CD14-positive monocyte (primary cell): ENCODE data around the gene CDYL2. TPM values are rescaled to one million over a fixed set of nuclear protein-coding genes. Genes with fewer than 3 reads are reported as not detected.

ENCODE experiments used
- DNase-seq, 3 donors: peaks; one replicate each; pipeline ENCODE4 v3.0.0-alpha.2; 2011 to 2022
- H2AFZ ChIP-seq: 2 replicates; pipeline ENCODE4 v1.6.0; 2012; ENCODE audit warnings: mild to moderate bottlenecking, low read depth, low read length, inconsistent platforms; ENCODE audit not compliant: insufficient read depth, poor library complexity, severe bottlenecking
- H3K27ac ChIP-seq, 2 donors: 1 replicate in 1 of 2; 2 replicates in 1 of 2; pipeline ENCODE4 v1.5.1; 2012 to 2013; ENCODE audit warnings: low read length in 2 of 2, control low read depth in 1 of 2, inconsistent platforms in 1 of 2, low read depth in 1 of 2, mild to moderate bottlenecking in 1 of 2
- H3K27me3 ChIP-seq, 2 donors: one replicate each; pipeline versions ENCODE4 v1.6.0 to v1.6.1; 2011 to 2013; ENCODE audit warnings: low read length in 2 of 2; ENCODE audit not compliant: control insufficient read depth in 2 of 2, insufficient read depth in 2 of 2
- H3K36me3 ChIP-seq, 2 donors: replicated peaks in 1 of 2; 1 replicate in 1 of 2; 2 replicates in 1 of 2; pipeline versions ENCODE4 v1.5.1 to v1.6.1; 2012 to 2013; ENCODE audit warnings: low read length in 2 of 2, control low read depth in 1 of 2, inconsistent platforms in 1 of 2, mild to moderate bottlenecking in 1 of 2; ENCODE audit not compliant: insufficient read depth in 2 of 2, control insufficient read depth in 1 of 2
- H3K4me1 ChIP-seq, 2 donors: 1 replicate in 1 of 2; 2 replicates in 1 of 2; pipeline versions ENCODE4 v1.5.1 to v1.6.1; 2012 to 2013; ENCODE audit warnings: low read length in 2 of 2, control low read depth in 1 of 2, inconsistent platforms in 1 of 2, mild to moderate bottlenecking in 1 of 2, moderate library complexity in 1 of 2; ENCODE audit not compliant: insufficient read depth in 2 of 2, control insufficient read depth in 1 of 2
- H3K4me2 ChIP-seq: replicated peaks from 2 replicates; pipeline ENCODE3; 2012; ENCODE audit warnings: low read length, moderate library complexity, mild to moderate bottlenecking; ENCODE audit not compliant: poor library complexity, severe bottlenecking; ENCODE audit errors: extremely low read depth
- H3K4me3 ChIP-seq, 3 experiments: fragments of 200-600 bp in 1 of 3; sonication (generic) in 1 of 3; replicated peaks in 1 of 3; 1 replicate in 2 of 3; 2 replicates in 1 of 3; pipeline ENCODE4 v1.5.1; 2011 to 2013; ENCODE audit warnings: low read length in 3 of 3, mild to moderate bottlenecking in 3 of 3, control low read depth in 2 of 3, low read depth in 2 of 3, inconsistent platforms in 1 of 3, moderate library complexity in 1 of 3
- H3K79me2 ChIP-seq: 2 replicates; pipeline ENCODE4 v1.6.0; 2012; ENCODE audit warnings: mild to moderate bottlenecking, control low read depth, inconsistent platforms, low read length, moderate library complexity; ENCODE audit not compliant: insufficient read depth
- H3K9ac ChIP-seq: 2 replicates; pipeline ENCODE4 v1.6.0; 2017; ENCODE audit warnings: low read length, mild to moderate bottlenecking; ENCODE audit not compliant: insufficient read depth, poor library complexity, severe bottlenecking
- H3K9me3 ChIP-seq, 2 donors: replicated peaks in 1 of 2; 1 replicate in 1 of 2; 2 replicates in 1 of 2; pipeline versions ENCODE4 v1.5.1 to v1.6.1; 2012 to 2013; ENCODE audit warnings: low read length in 2 of 2, control low read depth in 1 of 2; ENCODE audit not compliant: control insufficient read depth in 1 of 2, insufficient read depth in 1 of 2
- H4K20me1 ChIP-seq: 2 replicates; pipeline ENCODE4 v1.6.0; 2012; ENCODE audit warnings: mild to moderate bottlenecking, low read length, control low read depth, moderate library complexity; ENCODE audit not compliant: insufficient read depth
- H3K27ac Mint-ChIP-seq, 7 donors: one replicate each; pipeline ENCODE4 v1.8.0; 2020; ENCODE audit warnings: mild to moderate bottlenecking in 7 of 7, mixed read lengths in 7 of 7, moderate library complexity in 6 of 7, inconsistent platforms in 2 of 7
- H3K27me3 Mint-ChIP-seq, 3 donors: one replicate each; pipeline ENCODE4 v1.8.0; 2021 to 2022; ENCODE audit warnings: low read depth in 3 of 3, mild to moderate bottlenecking in 3 of 3, mixed read lengths in 3 of 3, moderate library complexity in 3 of 3, inconsistent platforms in 1 of 3
- H3K36me3 Mint-ChIP-seq, 2 donors: one replicate each; pipeline ENCODE4 v1.8.0; 2020; ENCODE audit warnings: mixed read lengths in 2 of 2, inconsistent platforms in 1 of 2, mild to moderate bottlenecking in 1 of 2
- H3K4me1 Mint-ChIP-seq: one replicate; pipeline ENCODE4 v1.8.0; 2020; ENCODE audit warnings: mild to moderate bottlenecking, mixed read lengths
- H3K4me3 Mint-ChIP-seq, 2 donors: one replicate each; pipeline ENCODE4 v1.8.0; 2020; ENCODE audit warnings: mild to moderate bottlenecking in 2 of 2, mixed read lengths in 2 of 2, moderate library complexity in 1 of 2
- H3K9me3 Mint-ChIP-seq, 7 donors: one replicate each; pipeline ENCODE4 v1.8.0; 2020 to 2022; ENCODE audit warnings: mixed read lengths in 7 of 7, mild to moderate bottlenecking in 6 of 7, moderate library complexity in 6 of 7, inconsistent platforms in 2 of 7
- CTCF ChIP-seq: fragments of 200-600 bp; IDR thresholded peaks from one replicate; pipeline ENCODE4 v1.8.0; 2022; ENCODE audit warnings: antibody characterized with exemption, mild to moderate bottlenecking
- WGBS: methylation state at CpG from one replicate; pipeline ENCODE4 v1.1.5; 2013; ENCODE audit warnings: missing lambda C conversion rate; ENCODE audit not compliant: insufficient coverage; 5-methylcytosine and 5-hydroxymethylcytosine counted together
- intact Hi-C, 2 donors: fragments of 100-400 bp; cut with micrococcal nuclease; formaldehyde crosslinking; loops; one replicate each; pipeline versions ENCODE4 v1.15.0 to v1.15.1; 2023
- polyA plus RNA-seq, 3 donors: library from polyadenylated mRNA; depleted of rRNA in 1 of 3; unstranded in 2 of 3; stranded (reverse) in 1 of 3; fragments of 300-500 nt in 2 of 3; fragments of >200 nt in 1 of 3; fragmentation: Illumina TruSeq in 2 of 3; gene quantifications; 1 replicate in 2 of 3; 2 replicates in 1 of 3; pipeline ENCODE4 v1.2.3, GENCODE V29; 2012 to 2021

Gene CDYL2
- polyA plus RNA-seq, 3 donors = 0.42 to 2.6 (median 0.93) TPM

DNA sequence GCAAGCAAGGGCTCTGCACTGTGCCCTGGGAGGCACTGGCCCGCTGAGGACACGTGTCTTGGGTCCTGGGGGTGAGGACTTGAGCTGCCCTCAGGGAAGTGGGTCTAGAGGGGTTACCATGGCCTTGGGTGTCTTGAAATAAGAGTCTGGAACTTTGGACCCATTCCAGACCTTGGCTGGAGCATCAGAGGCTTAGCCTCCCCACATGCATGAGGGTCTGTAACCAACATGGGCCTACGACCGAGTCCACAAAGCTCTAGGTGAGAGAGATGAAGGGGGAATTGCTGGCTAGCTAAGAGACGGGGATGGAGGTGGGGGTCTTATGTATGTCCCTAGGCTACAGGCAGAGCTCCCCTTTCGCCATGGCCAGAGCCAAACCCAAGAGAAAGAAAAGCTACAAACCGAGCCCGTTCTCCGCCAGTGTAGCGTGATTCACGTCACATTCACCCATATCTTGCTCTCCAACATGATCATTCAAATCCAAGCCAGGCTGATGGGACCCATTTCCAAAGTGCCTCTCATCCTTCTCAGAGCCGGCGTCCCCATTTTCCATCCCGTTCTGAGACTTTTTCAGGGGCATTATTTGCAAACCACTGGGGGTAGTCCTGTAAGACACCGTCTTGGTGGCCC, 120.1 kb downstream of the CDYL2 start:
- TF ChIP-seq CTCF = no peak
- Mint-ChIP-seq H3K27ac (no peak overlapping the region), H3K27me3 (peaks cover 0 to 3% (median 2%) of the 10 kb centered on the region in 3 donors), H3K36me3 (peaks cover 25 to 32% of the 10 kb centered on the region in 2 donors), H3K4me1 (peaks cover 12% of the 10 kb centered on the region), H3K4me3 (no peak overlapping the region), H3K9me3 (peaks cover 2 to 7% (median 3%) of the 10 kb centered on the region in 7 donors)
- peaks cover 9% of the 10 kb centered on the region for H4K20me1 ChIP-seq
- 100% methylated on average over 13 of the region's 15 CpGs for whole genome bisulfite sequencing
- H3K4me3 ChIP-seq = no peak overlapping the region
- no peaks in the 10 kb centered on the region for H3K9me3 ChIP-seq
- no peaks in the 10 kb centered on the region for H3K27me3 ChIP-seq
- no peaks in the 10 kb centered on the region for H3K4me1 ChIP-seq
- no peak for DNase-seq
- no peaks in the 10 kb centered on the region for H3K36me3 ChIP-seq
- H3K9ac ChIP-seq = no peak overlapping the region
- no peak overlapping the region for H3K4me2 ChIP-seq
- H3K79me2 ChIP-seq = no peaks in the 10 kb centered on the region
- H2AFZ ChIP-seq = no peak overlapping the region
- H3K27ac ChIP-seq = no peak overlapping the region
- intact Hi-C loops = no loop called here

- intact Hi-C loops = no loop called here
- peaks cover 0 to 3% (median 0%) of the 10 kb centered on the region in 3 donors for H3K27me3 Mint-ChIP-seq
- no peak overlapping the region for H2AFZ ChIP-seq
- no peaks in the 10 kb centered on the region for H3K79me2 ChIP-seq
- 100% methylated on average over 1 of the region's 3 CpGs for WGBS
- no peak overlapping the region for H3K4me3 ChIP-seq
- no peaks in the 10 kb centered on the region for H3K4me1 ChIP-seq
- H3K27ac ChIP-seq = no peak overlapping the region
- H3K4me1 Mint-ChIP-seq = peaks cover 11% of the 10 kb centered on the region
- no peak overlapping the region for H3K4me3 Mint-ChIP-seq
- no peak overlapping the region for H3K27ac Mint-ChIP-seq
- peaks cover 6% of the 10 kb centered on the region for H4K20me1 ChIP-seq
- H3K36me3 Mint-ChIP-seq = peaks cover 25 to 32% of the 10 kb centered on the region in 2 donors
- TF ChIP-seq CTCF = no peak
- peaks cover 2 to 7% (median 3%) of the 10 kb centered on the region in 7 donors for H3K9me3 Mint-ChIP-seq
- no peak overlapping the region for H3K9ac ChIP-seq
- H3K27me3 ChIP-seq = no peaks in the 10 kb centered on the region
- H3K4me2 ChIP-seq = no peak overlapping the region
- no peak for DNase-seq
- no peaks in the 10 kb centered on the region for H3K36me3 ChIP-seq
- H3K9me3 ChIP-seq = no peaks in the 10 kb centered on the region
Observed at GRCh38 chr16:80683646-80684045, 120.8 kb downstream of the CDYL2 start.
